Prostate gland (tissue), 2 donors: Measurements from ENCODE around the gene MXRA5.

ENCODE experiments used
- CTCF ChIP-seq, 4 experiments: fragments of 200-600 bp in 2 of 4; fragments of 450-650 bp in 2 of 4; sonication (generic) in 2 of 4; IDR thresholded peaks; 1 replicate in 3 of 4; 2 replicates in 1 of 4; pipeline ENCODE4 v1.5.1; 2016 to 2019; ENCODE audit warnings: antibody characterized with exemption in 4 of 4, mild to moderate bottlenecking in 2 of 4, moderate library complexity in 2 of 4
- POLR2AphosphoS5 ChIP-seq: sonication (generic); formaldehyde crosslinking; IDR thresholded peaks from one replicate; pipeline ENCODE4 v1.6.1; 2017; ENCODE audit warnings: antibody characterized with exemption

GRCh38 chrX:3280706-3281105 lies 65.7 kb downstream of the MXRA5 start:
- TF ChIP-seq CTCF (IDR thresholded peaks at IDR 0.05) (no peak), POLR2AphosphoS5 (no peak)
